Measurements from ENCODE around the gene MRGPRE. TPM values are rescaled to one million over a fixed set of nuclear protein-coding genes. Genes with fewer than 3 reads are reported as not detected.

MRGPRE gene
- total and polyA plus RNA-seq, 2 experiments from 2014 or later, result not detected

- Histone ChIP-seq H3K9me3 (ENCODE audit: low read depth) (no peaks in the 10 kb centered on the region), H3K4me1 (ENCODE audit: insufficient read depth) (no peaks in the 10 kb centered on the region), H3K27ac (no peak overlapping the region), H3K4me3 (no peak overlapping the region), H3K9me2 (ENCODE audit: insufficient read depth) (no peaks in the 10 kb centered on the region), H3K79me2 (ENCODE audit: insufficient read depth) (no peaks in the 10 kb centered on the region), H3K27me3 (replicated peaks; ENCODE audit: insufficient read depth) (peaks cover 18% of the 10 kb centered on the region; the same call in 1 of the 2 replicates), H3K9ac (no peak overlapping the region), H2AFZ (no peak overlapping the region), H4K20me1 (ENCODE audit: insufficient read depth) (no peaks in the 10 kb centered on the region), H3K36me3 (ENCODE audit: low read depth) (no peaks in the 10 kb centered on the region), H3K4me2 (ENCODE audit: unreplicated experiment) (no peak overlapping the region), H3F3A (ENCODE audit: insufficient read depth) (no peaks in the 10 kb centered on the region)
- WGBS, 2 experiments (ENCODE audit: low coverage in 1 of 2, low lambda C conversion rate in 2 of 2, missing lambda C conversion rate in 2 of 2), result 57 to 58% methylated on average over 17 of the region's 17 CpGs
- no peak for DNase-seq
- TF ChIP-seq EZH2 (IDR thresholded peaks at IDR 0.05; ENCODE audit: insufficient read depth, poor library complexity, severe bottlenecking) (no peak), EZH2phosphoT487 (IDR thresholded peaks at IDR 0.05; ENCODE audit: insufficient read depth, low read depth) (no peak)
- in situ Hi-C loops (cut with MboI), result no loop called here
These were observed 16.7 kb downstream of the MRGPRE start for GRCh38 chr11:3215346-3216026.

- Histone ChIP-seq H3K4me3 (no peak overlapping the region), H3K9ac (no peak overlapping the region), H4K20me1 (ENCODE audit: insufficient read depth) (no peaks in the 10 kb centered on the region), H3K9me2 (ENCODE audit: insufficient read depth) (no peaks in the 10 kb centered on the region), H2AFZ (no peak overlapping the region), H3F3A (ENCODE audit: insufficient read depth) (no peaks in the 10 kb centered on the region), H3K27ac (no peak overlapping the region), H3K79me2 (ENCODE audit: insufficient read depth) (no peaks in the 10 kb centered on the region), H3K36me3 (ENCODE audit: low read depth) (no peaks in the 10 kb centered on the region), H3K4me1 (ENCODE audit: insufficient read depth) (no peaks in the 10 kb centered on the region), H3K9me3 (ENCODE audit: low read depth) (no peaks in the 10 kb centered on the region), H3K4me2 (ENCODE audit: unreplicated experiment) (no peak overlapping the region), H3K27me3 (replicated peaks; ENCODE audit: insufficient read depth) (peaks cover 18% of the 10 kb centered on the region; the same call in 1 of the 2 replicates)
- TF ChIP-seq EZH2phosphoT487 (IDR thresholded peaks at IDR 0.05; ENCODE audit: insufficient read depth, low read depth) (no peak), EZH2 (IDR thresholded peaks at IDR 0.05; ENCODE audit: insufficient read depth, poor library complexity, severe bottlenecking) (no peak)
- 51 to 61% methylated on average over 4 of the region's 4 CpGs for WGBS, 2 experiments (ENCODE audit: low coverage in 1 of 2, low lambda C conversion rate in 2 of 2, missing lambda C conversion rate in 2 of 2)
- DNase-seq, result no peak
- in situ Hi-C loops (cut with MboI), result no loop called here
These were observed 17.9 kb downstream of the MRGPRE start for GRCh38 chr11:3214420-3214699.

- DNase-seq, result no peak
- in situ Hi-C loops (cut with MboI), result no loop called here
- Histone ChIP-seq H4K20me1 (ENCODE audit: insufficient read depth) (no peaks in the 10 kb centered on the region), H3K27ac (no peak overlapping the region), H3K79me2 (ENCODE audit: insufficient read depth) (no peaks in the 10 kb centered on the region), H2AFZ (no peak overlapping the region), H3K4me1 (ENCODE audit: insufficient read depth) (no peaks in the 10 kb centered on the region), H3K9me3 (ENCODE audit: low read depth) (no peaks in the 10 kb centered on the region), H3K4me2 (ENCODE audit: unreplicated experiment) (no peak overlapping the region), H3F3A (ENCODE audit: insufficient read depth) (no peaks in the 10 kb centered on the region), H3K36me3 (ENCODE audit: low read depth) (no peaks in the 10 kb centered on the region), H3K27me3 (replicated peaks; ENCODE audit: insufficient read depth) (peaks cover 18% of the 10 kb centered on the region; the same call in 1 of the 2 replicates), H3K9ac (no peak overlapping the region), H3K9me2 (ENCODE audit: insufficient read depth) (no peaks in the 10 kb centered on the region), H3K4me3 (no peak overlapping the region)
- TF ChIP-seq EZH2phosphoT487 (IDR thresholded peaks at IDR 0.05; ENCODE audit: insufficient read depth, low read depth) (no peak), EZH2 (IDR thresholded peaks at IDR 0.05; ENCODE audit: insufficient read depth, poor library complexity, severe bottlenecking) (no peak)
- 48 to 52% methylated on average over 24 of the region's 24 CpGs for WGBS, 2 experiments (ENCODE audit: low coverage in 1 of 2, low lambda C conversion rate in 2 of 2, missing lambda C conversion rate in 2 of 2)
These were observed 18.4 kb downstream of the MRGPRE start for GRCh38 chr11:3213659-3214419.

- TF ChIP-seq EZH2 (IDR thresholded peaks at IDR 0.05; ENCODE audit: insufficient read depth, poor library complexity, severe bottlenecking) (no peak), EZH2phosphoT487 (IDR thresholded peaks at IDR 0.05; ENCODE audit: insufficient read depth, low read depth) (no peak)
- no peaks in the 10 kb centered on the region for H3K79me2 ChIP-seq (ENCODE audit: insufficient read depth)
- no peak for DNase-seq
- H3K27ac ChIP-seq, result no peak overlapping the region
- H4K20me1 ChIP-seq (ENCODE audit: insufficient read depth), result no peaks in the 10 kb centered on the region
- no peak overlapping the region for H2AFZ ChIP-seq
- no peaks in the 10 kb centered on the region for H3K9me2 ChIP-seq (ENCODE audit: insufficient read depth)
- in situ Hi-C loops (cut with MboI), result no loop called here
- no peak overlapping the region for H3K9ac ChIP-seq
- H3K36me3 ChIP-seq (ENCODE audit: low read depth), result no peaks in the 10 kb centered on the region
- no peaks in the 10 kb centered on the region for H3K9me3 ChIP-seq (ENCODE audit: low read depth)
- H3K4me2 ChIP-seq (ENCODE audit: unreplicated experiment), result no peak overlapping the region
- no peaks in the 10 kb centered on the region for H3F3A ChIP-seq (ENCODE audit: insufficient read depth)
- WGBS, 2 experiments (ENCODE audit: low coverage in 1 of 2, low lambda C conversion rate in 2 of 2, missing lambda C conversion rate in 2 of 2), result 62 to 63% methylated on average over 6 of the region's 6 CpGs
- H3K27me3 ChIP-seq (replicated peaks; ENCODE audit: insufficient read depth), result peaks cover 20% of the 10 kb centered on the region
- H3K4me1 ChIP-seq (ENCODE audit: insufficient read depth), result no peaks in the 10 kb centered on the region
- no peak overlapping the region for H3K4me3 ChIP-seq
These were observed 23.9 kb downstream of the MRGPRE start for GRCh38 chr11:3208272-3208671.

All from GM23248 (cell line).